Stimulated activated CD4-positive, alpha-beta T cell treated with anti-CD3 and anti-CD28 coated beads, Interleukin-2, amount 100 ng/mL, for 48 hours (primary cell): ENCODE results near the gene KCNK3.
"Not testable (repeated sequence)": the region's sequence is repeated elsewhere in the genome, so short reads cannot be mapped to it uniquely, and the experiment has no call there.

ENCODE experiments used
- DNase-seq, 2 donors: peaks; one replicate each; pipeline ENCODE4 v3.0.0-alpha.2; 2020

Gene KCNK3

DNA sequence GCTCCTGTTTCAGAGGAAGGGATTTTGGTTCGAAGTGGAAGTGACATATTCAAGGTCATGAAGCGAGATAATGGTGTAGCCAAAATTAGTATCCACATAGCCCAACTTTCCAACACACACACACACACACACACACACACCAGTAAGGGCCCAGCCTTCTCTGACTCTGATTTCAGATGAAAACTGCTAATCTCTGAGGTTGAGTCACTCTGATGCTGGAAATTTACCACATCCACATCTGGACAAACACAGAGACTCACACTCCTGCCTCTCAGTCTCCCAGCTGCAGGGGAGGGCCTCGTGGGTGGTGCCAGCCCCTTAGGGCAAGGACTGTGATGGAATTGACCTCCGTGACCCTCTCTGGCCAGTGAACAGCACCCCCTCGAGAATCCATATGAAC is 42.6 kb downstream of the KCNK3 start:
- no peak for DNase-seq

DNA sequence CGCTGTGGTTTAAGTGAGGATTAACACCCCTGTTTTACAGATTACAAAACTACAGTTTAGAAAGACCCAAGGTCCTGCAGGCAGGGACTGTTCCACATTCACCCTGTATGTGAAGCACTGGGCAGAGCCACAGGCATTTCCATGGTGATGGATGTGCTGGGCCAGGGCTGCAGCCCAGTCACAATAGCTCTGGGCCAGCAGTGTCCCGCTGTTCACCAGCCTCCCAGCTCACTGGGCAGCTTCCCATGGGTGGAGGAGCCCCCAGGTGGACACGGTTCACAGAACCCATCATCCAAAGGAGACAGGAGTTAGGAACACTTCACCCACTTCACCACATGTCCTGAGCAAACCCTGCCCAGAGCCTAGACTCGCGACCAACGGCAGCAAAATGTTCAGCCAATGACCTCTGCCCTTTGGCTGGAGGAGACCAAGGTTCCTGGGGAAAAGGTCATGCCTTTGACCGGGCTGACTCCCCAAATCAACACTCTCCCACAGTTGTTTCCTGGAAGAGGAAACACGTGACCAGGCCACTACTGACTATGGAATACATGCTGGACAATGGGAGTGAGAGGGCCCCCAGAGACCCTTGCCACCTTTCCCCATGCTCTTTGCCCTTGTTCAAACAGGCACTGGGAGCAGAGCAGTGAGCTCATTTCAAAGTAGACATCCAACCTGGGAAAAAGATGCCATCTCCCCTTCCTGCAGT is 43.5 kb downstream of the KCNK3 start:
- DNase-seq, result no peak

DNA sequence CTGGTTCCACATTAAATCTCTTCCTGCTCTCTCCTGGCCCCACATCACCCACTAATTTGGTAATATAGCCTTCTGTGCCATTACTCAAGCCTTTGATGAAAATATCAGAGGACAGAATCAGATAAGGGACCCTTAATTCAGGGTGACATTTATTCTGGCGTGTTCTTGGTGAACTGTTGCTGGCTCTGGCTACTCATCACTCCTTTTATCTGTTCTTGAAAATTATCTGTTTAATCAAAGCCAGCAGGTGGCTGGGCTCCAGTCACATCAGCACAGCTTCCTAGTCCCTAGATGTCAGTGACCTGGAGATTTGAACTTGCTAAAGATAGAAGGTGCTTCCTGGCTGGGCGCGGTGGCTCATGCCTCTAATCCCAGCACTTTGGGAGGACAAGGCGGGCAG is 44.7 kb downstream of the KCNK3 start:
- no peak for DNase-seq

DNA sequence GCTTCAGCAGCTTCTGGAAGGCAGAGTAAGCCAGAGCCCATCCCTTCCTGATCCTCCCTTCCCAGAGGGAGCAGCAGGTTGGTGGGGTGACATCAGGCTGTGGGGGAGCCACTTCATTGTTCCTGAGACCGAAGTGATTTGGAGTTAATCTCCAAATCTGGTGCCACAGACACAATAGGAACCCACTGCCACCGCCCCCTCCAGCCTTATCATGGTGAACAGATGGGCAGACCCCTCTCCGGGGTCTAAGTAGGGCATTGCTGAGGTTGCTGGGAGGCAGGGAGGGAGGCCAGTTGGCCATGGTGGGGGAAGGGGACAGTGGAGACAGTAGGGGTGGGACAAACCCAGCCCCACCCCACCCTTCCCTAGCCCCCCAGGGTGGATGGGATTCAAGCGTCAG is 46.0 kb downstream of the KCNK3 start:
- DNase-seq, result no peak

DNA sequence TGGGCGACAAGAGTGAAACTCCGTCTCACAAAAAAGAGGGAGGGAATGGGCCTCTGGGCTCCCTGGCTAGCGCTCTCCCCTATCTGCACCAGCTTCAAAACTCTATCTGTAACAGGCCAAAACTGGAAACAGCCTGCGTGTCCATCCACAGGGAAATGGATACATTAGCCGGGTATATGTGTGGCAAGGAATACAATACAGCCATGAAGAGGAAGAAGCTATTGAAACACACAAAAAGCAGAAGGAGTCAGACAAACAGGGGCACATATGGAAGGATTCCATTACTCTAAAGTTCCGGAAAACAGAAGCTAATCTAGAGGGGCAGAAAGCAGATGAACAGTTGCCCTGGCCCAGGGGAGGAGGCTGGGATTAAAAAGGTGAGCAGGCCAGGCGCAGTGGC is 47.0 kb downstream of the KCNK3 start:
- no peak for DNase-seq

DNA sequence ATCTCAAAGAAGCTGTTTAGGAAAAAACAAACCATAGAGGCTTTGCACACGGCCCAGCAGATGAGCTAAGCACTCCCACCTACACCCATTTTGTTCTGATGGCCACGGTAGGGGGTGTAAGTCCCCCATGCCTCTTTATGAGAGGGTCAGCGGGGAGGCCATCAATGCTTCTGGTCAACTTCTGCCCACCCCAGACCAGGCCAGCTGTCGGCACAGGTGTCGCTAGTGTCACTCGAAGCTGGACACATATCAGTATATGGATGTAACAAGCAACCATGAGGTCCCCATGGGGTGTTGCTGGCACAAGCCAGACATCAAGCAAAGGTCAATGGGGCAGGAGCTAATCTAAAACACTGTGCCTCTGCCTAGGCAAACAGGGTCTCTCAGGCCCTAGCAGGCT is 47.8 kb downstream of the KCNK3 start:
- no peak for DNase-seq

DNA sequence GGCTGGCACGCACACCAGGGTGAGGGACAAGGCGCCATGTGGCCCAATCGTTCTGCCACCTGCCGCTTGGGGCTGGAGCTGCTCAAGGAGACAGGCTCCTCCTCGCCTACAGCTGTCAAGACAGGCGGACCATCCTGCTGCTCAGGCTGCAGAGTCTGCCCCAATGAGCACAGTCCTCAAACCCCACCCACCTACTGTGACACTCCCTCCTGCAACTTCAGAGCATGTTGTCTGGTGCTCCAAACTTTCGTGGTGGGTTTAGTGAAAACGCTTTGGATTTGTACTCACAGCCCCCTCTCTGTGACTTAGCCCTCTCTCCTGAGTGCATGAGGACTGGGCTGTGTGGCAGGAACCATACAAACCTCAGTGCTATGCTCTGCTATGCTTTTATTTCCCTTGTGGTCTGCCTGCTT is 48.4 kb downstream of the KCNK3 start:
- no peak for DNase-seq

DNA sequence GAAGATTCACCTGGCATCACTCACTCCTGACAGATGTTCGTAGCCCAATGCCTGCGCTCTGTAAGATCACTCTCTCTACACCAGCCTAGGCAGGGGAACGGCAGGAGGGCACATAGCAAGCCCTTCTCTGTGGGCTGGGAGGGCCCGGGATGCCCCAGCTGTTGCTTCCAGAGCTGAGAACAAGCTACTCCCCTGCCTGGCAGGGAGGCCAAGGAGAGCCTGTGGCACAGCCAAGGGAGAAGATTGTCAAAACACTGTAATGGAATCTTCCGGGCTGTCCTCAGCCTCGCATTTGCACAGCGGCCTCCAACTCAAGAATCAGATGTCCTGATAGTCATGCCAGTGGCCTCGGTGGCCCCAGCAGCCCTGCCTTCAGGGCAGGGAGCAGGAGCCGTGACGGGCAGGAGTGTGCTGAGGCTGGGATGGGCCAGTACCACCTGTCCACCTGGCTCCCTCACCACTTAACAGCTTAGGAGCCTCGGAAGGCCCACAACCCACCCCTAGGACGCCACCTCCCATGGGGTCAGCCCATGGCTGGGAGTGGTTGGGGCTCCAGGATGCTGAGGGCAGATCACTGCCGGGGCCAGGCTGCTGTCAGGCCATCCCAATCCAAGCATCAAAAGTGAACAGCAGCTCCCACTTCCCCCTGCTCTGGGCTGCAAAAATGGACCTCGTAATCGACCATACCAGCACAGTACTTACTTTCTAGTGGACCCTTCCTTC is 49.7 kb downstream of the KCNK3 start:
- DNase-seq, result no peak

DNA sequence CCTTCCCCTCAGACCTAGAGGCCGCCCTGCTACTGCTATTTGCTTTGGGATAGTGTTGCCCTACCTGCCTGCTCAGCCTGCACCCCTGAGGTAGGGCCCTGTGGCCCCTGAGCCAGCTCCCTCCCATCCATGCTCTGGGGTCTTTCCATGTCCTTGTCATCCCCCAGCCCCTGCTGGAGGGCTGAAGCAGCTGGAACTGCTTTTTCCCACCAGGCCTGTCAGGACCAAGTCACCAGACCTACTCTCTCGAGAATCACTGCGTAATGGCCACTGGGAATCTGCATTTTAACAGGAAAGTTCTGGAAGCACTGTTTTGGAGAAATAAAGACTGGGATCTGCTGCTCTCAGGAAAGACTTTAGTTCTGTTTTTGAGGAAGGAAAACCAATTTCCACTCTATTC is 51.3 kb downstream of the KCNK3 start:
- DNase-seq, result no peak

DNA sequence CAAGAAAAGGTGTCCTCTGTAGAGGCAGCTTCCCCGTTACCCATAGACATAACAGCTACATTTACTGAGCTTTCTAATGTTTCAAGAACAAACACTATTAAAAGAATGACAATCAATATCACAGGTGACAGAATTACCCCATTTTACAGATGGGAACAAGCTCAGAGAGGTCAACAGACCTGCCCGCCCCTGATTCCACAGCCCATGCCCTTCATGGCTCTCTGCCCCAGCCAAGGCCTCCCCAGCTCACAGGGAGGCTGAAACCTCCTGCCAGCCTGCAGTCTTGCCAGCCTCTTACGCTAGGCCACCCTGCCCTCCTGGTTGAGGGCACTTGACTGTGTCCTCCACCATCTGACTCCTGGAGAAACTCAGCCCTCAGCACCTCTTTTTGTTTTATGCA is 52.4 kb downstream of the KCNK3 start:
- no peak for DNase-seq

DNA sequence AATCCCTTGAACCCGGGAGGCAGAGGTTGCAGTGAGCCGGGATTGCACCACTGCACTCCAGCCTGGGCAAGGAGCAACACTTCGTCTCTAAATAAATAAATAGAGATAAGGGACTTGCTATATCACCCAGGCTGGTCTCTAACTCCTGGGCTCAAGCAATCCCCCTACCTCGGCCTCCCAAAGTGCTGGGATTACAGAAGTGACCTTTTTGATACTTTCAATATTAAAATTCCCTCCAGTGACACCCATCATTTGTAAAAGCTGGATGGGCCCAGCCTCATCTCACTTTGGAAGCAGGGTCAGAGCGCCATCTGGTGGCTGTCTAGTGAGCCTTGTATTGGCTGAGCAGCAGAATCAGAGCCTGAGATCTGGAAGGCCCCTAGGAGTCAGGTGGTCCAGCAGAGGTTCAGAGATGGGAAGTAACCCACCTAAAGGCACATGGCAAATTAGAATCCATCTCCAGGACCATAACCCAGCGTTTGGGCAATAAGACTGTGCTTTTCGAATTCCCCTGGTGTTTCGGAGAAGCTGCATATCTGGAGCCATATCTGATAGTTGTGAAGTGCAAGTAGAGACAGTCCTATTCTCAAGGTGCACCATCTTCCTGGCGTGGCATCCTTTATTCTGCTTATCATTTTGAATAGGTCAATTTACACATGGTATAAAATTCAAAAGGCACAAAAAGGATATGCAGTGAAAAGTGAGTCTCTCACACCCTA is 53.2 kb downstream of the KCNK3 start:
- DNase-seq, result peak; percentile 79 to 85

DNA sequence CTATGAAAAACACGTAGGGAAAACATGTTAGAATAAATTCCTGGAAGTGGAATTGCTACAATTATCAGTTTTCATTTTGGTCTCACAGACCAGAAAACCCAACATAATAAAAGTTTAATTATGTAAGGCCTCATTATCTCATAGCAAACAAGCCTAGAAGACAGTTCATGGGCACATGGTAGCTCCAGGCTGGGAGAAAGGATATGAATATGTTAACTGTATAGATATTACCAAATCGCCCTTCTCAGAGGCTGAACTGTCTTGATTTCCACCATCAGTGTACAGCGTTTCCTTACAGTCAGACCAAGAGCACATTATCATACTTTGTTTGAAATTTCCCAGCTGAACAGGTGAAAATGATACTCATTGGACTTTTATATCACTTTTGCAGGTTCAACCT is 54.4 kb downstream of the KCNK3 start:
- DNase-seq, result no peak

DNA sequence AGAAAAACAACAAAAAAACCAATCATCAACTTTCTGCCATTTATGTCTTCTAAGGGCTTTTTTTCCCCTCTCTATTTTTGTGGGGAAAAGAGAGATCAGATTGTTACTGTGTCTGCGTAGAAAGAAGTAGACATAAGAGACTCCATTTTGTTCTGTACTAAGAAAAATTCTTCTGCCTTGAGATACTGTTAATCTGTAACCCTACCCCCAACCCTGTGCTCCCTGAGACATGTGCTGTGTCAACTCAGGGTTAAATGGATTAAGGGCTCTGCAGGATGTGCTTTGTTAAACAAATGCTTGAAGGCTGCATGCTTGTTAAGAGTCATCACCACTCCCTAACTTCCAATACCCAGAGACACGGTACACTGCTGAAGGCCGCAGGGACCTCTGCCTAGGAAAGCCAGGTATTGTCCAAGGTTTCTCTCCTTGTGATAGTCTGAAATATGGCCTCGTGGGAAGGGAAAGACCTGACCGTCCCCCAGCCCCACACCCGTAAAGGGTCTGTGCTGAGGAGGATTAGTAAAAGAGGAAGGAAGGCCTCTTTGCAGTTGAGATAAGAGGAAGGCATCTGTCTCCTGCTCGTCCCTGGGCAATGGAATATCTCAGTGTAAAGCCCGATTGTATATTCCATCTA is 57.4 kb downstream of the KCNK3 start:
- not testable (repeated sequence) for DNase-seq

DNA sequence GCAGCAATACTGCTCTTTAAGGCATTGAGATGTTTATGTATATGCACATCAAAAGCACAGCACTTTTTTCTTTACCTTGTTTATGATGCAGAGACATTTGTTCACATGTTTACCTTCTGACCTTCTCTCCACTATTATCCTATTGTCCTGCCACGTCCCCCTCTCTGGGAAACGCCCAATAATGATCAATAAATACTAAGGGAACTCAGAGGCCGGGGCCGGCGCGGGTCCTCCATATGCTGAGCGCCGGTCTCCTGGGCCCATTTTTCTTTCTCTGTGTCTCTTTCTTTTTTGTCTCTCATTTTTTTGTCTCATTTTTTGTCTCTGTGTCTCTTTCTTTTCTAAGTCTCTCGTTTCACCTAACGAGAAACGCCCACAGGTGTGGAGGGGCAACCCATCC is 57.9 kb downstream of the KCNK3 start:
- DNase-seq, result not testable (repeated sequence)

DNA sequence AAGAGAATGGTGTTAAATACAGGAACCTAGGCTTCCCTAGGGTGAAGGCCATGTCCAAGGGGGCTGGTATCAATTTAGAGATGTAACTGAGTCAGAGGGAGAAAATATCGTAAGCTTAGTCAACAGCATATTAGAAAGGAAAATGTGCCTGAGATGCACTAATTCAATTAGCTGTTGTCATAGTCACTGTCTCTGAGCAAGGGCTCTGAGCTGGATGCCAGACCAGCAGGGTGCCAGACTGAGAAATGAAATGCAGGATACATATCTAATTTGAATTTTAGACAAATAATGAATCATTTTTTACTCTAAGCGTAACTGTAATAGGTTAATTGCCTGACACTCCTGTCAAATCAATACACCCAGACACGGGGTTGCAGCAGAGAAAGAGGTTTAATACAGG is 60.1 kb downstream of the KCNK3 start:
- no peak for DNase-seq

DNA sequence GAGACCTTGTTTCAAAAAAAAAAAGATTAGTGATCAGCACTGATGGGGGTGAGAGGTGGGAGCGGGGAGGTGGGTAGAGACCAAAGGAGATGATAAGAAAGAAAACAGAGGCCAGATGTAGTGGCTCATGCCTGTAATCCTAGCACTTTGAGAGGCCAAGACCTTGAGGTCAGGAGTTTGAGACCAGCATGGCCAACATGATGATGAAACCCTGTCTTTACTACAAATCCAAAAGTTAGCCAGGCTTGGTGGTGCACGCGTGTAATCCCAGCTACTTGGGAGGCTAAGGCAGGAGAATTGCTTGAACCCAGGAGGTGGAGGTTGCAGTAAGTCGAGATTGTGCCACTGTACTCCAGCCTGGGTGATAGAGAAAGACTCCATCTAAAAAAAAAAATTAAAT is 62.0 kb downstream of the KCNK3 start:
- DNase-seq, result no peak

DNA sequence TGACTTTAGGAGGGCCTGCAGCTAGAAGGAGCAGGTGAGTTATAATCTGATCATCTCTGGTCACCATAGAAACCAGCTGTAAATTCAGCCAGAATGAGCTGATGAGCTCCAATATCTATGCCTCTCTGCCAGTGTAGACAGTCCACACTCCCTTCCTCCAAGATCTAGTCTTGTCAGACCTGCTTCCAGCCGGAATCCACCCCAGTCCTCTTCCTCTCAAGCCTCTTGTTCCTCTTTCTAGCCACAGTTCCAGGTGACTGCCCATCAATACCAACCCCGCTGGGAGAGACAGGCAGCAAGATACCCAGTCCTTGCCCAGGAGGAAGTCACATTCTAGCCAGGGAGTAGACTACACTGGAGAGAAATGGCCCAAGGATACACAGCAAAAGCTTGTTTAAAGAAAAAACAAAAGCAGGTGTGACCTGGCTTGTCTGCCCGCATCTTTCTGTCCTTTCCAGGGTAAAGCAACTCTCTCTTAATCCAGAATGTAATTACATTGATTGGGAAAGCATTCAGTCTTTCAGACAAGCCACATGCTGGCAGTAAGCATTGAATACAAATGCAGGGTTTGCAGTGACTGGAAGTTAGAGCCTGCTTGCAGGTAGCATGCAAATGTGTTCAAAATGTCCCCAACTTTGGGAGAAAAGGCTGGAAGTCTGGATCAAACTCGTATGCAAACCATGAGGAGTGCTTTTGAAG is 62.6 kb downstream of the KCNK3 start:
- DNase-seq, result no peak

DNA sequence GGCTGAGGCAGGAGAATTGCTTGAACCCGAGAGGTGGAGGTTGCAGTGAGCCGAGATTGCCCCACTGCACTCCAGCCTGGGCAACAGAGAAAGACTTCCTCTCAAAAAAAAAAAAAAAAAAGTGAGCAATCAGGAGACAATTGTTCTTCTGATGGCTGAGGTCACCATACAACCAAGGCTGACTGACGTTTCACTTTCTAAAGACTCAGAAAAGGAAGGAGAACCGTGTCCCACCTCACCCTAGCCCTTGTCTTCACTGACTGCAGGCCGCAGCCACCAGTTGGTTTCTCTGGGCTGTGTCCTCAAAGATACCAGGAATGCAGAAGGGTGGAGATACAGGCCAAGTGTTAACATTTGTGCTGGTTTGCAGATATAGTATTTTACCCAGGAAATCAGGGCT is 63.8 kb downstream of the KCNK3 start:
- no peak for DNase-seq

DNA sequence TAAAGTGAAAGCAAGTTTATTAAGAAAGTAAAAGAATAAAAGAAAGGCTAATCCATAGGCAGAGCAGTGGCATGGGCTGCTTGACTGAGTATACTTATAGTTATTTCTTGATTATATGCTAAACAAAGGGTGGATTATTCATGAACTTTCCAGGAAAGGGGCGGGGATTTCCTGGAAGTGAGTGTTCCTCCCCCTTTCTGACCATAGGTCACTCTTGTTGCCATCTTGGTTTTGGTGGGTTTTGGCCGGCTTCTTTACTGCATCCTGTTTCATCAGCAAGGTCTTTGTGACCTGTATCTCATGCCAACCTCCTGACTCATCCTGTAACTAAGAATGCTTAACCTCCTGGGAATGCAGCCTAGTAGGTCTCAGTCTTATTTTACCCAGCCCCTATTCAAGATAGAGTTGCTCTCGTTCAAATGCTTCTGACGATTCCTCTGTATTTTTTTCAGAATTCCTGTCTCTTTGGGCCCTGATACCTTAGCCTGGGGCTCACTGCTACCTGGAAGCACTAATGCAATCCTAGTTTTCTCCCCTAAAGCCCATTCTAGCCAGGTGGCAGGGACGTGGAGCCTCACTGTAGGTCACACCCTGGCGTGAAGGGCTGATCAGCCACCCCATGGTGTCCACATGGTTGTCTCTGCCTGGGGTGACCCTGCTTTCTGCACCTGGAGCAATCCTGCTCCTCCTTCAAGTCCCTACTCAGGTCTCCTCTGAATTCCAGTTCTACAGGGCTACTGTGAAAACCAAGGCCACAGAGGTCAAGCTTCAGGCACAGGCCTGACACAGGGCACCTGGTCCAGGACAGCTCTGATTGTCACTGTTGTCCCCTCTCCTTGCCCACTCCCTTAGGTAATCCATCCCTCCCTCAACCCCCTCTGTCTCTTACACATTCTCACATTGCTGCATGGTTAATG is 65.6 kb downstream of the KCNK3 start:
- peak; percentile 18 to 24 for DNase-seq

DNA sequence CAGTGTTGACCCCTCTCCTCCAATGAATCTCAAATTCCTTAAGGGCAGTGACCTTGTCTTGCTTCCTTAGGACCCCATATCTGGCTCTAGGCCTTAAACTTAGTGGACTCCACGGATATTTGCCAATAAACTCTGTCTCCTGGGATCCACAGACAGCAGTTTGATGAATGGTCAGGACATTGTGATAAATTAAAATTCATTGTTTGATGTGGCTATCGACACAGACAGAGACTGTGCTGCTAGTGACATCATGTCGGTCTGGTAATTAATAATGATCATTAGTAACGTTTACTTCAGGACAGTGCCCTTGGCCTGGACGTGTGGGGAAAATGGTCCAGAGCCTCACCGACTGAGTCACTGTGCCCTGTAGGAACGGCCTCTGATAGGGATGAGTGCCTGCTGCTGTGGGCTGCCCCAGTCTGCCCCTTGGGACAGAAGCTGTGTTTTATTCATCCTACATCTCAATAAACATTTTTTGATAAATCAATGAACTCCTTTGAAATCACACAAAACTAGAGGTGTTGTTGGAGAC is 66.3 kb downstream of the KCNK3 start:
- DNase-seq, result no peak

DNA sequence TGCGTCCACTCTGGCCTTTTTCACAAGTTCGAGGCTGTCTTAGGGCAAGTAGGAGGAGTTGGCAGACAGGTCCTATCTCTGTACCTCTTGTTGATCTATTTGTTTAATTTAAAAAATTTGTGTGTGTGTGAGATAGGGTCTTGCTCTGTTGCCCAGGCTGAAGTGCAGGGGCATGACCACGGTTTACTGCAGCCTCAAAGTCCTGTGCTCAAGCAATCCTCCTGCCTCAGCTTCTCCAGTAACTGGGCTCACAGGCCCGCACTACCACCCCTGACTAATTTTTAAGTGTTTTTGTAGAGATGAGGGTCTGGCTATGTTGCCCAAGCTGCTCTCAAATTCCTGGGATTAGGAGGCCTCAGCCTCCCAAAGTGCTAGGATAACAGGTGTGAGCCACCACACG is 67.3 kb downstream of the KCNK3 start:
- no peak for DNase-seq

DNA sequence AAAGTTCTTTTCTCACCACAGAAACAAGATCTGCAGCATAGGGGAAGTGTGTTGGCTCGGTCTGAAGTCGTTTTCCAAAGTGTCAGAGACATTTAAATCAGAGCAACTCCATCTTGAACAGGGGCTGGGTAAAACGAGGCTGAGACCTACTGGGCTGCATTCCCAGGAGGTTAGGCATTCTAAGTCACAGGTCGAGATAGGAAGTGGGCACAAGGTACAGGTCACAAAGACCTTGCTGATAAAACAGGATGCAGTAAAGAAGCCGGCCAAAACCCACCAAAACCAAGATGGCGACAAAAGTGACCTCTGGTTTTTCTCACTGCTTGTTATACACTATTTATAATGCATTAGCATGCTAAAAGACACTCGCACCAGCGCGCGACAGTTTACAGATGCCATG is 68.5 kb downstream of the KCNK3 start:
- DNase-seq, result not testable (repeated sequence)
